CD14-positive monocyte (primary cell): ENCODE data around the gene KAT14. TPM values are rescaled to one million over a fixed set of nuclear protein-coding genes. Genes with fewer than 3 reads are reported as not detected.

Experiments used
- DNase-seq, 3 donors: peaks; one replicate each; pipeline ENCODE4 v3.0.0-alpha.2; 2011 to 2022
- H2AFZ ChIP-seq: 2 replicates; pipeline ENCODE4 v1.6.0; 2012; ENCODE audit warnings: mild to moderate bottlenecking, low read depth, low read length, inconsistent platforms; ENCODE audit not compliant: insufficient read depth, poor library complexity, severe bottlenecking
- H3K27ac ChIP-seq, 2 donors: 1 replicate in 1 of 2; 2 replicates in 1 of 2; pipeline ENCODE4 v1.5.1; 2012 to 2013; ENCODE audit warnings: low read length in 2 of 2, control low read depth in 1 of 2, inconsistent platforms in 1 of 2, low read depth in 1 of 2, mild to moderate bottlenecking in 1 of 2
- H3K27me3 ChIP-seq, 2 donors: one replicate each; pipeline versions ENCODE4 v1.6.0 to v1.6.1; 2011 to 2013; ENCODE audit warnings: low read length in 2 of 2; ENCODE audit not compliant: control insufficient read depth in 2 of 2, insufficient read depth in 2 of 2
- H3K36me3 ChIP-seq, 2 donors: replicated peaks in 1 of 2; 1 replicate in 1 of 2; 2 replicates in 1 of 2; pipeline versions ENCODE4 v1.5.1 to v1.6.1; 2012 to 2013; ENCODE audit warnings: low read length in 2 of 2, control low read depth in 1 of 2, inconsistent platforms in 1 of 2, mild to moderate bottlenecking in 1 of 2; ENCODE audit not compliant: insufficient read depth in 2 of 2, control insufficient read depth in 1 of 2
- H3K4me1 ChIP-seq, 2 donors: 1 replicate in 1 of 2; 2 replicates in 1 of 2; pipeline versions ENCODE4 v1.5.1 to v1.6.1; 2012 to 2013; ENCODE audit warnings: low read length in 2 of 2, control low read depth in 1 of 2, inconsistent platforms in 1 of 2, mild to moderate bottlenecking in 1 of 2, moderate library complexity in 1 of 2; ENCODE audit not compliant: insufficient read depth in 2 of 2, control insufficient read depth in 1 of 2
- H3K4me2 ChIP-seq: replicated peaks from 2 replicates; pipeline ENCODE3; 2012; ENCODE audit warnings: low read length, moderate library complexity, mild to moderate bottlenecking; ENCODE audit not compliant: poor library complexity, severe bottlenecking; ENCODE audit errors: extremely low read depth
- H3K4me3 ChIP-seq, 3 experiments: fragments of 200-600 bp in 1 of 3; sonication (generic) in 1 of 3; replicated peaks in 1 of 3; 1 replicate in 2 of 3; 2 replicates in 1 of 3; pipeline ENCODE4 v1.5.1; 2011 to 2013; ENCODE audit warnings: low read length in 3 of 3, mild to moderate bottlenecking in 3 of 3, control low read depth in 2 of 3, low read depth in 2 of 3, inconsistent platforms in 1 of 3, moderate library complexity in 1 of 3
- H3K79me2 ChIP-seq: 2 replicates; pipeline ENCODE4 v1.6.0; 2012; ENCODE audit warnings: mild to moderate bottlenecking, control low read depth, inconsistent platforms, low read length, moderate library complexity; ENCODE audit not compliant: insufficient read depth
- H3K9ac ChIP-seq: 2 replicates; pipeline ENCODE4 v1.6.0; 2017; ENCODE audit warnings: low read length, mild to moderate bottlenecking; ENCODE audit not compliant: insufficient read depth, poor library complexity, severe bottlenecking
- H3K9me3 ChIP-seq, 2 donors: replicated peaks in 1 of 2; 1 replicate in 1 of 2; 2 replicates in 1 of 2; pipeline versions ENCODE4 v1.5.1 to v1.6.1; 2012 to 2013; ENCODE audit warnings: low read length in 2 of 2, control low read depth in 1 of 2; ENCODE audit not compliant: control insufficient read depth in 1 of 2, insufficient read depth in 1 of 2
- H4K20me1 ChIP-seq: 2 replicates; pipeline ENCODE4 v1.6.0; 2012; ENCODE audit warnings: mild to moderate bottlenecking, low read length, control low read depth, moderate library complexity; ENCODE audit not compliant: insufficient read depth
- H3K27ac Mint-ChIP-seq, 7 donors: one replicate each; pipeline ENCODE4 v1.8.0; 2020; ENCODE audit warnings: mild to moderate bottlenecking in 7 of 7, mixed read lengths in 7 of 7, moderate library complexity in 6 of 7, inconsistent platforms in 2 of 7
- H3K27me3 Mint-ChIP-seq, 3 donors: one replicate each; pipeline ENCODE4 v1.8.0; 2021 to 2022; ENCODE audit warnings: low read depth in 3 of 3, mild to moderate bottlenecking in 3 of 3, mixed read lengths in 3 of 3, moderate library complexity in 3 of 3, inconsistent platforms in 1 of 3
- H3K36me3 Mint-ChIP-seq, 2 donors: one replicate each; pipeline ENCODE4 v1.8.0; 2020; ENCODE audit warnings: mixed read lengths in 2 of 2, inconsistent platforms in 1 of 2, mild to moderate bottlenecking in 1 of 2
- H3K4me1 Mint-ChIP-seq: one replicate; pipeline ENCODE4 v1.8.0; 2020; ENCODE audit warnings: mild to moderate bottlenecking, mixed read lengths
- H3K4me3 Mint-ChIP-seq, 2 donors: one replicate each; pipeline ENCODE4 v1.8.0; 2020; ENCODE audit warnings: mild to moderate bottlenecking in 2 of 2, mixed read lengths in 2 of 2, moderate library complexity in 1 of 2
- H3K9me3 Mint-ChIP-seq, 7 donors: one replicate each; pipeline ENCODE4 v1.8.0; 2020 to 2022; ENCODE audit warnings: mixed read lengths in 7 of 7, mild to moderate bottlenecking in 6 of 7, moderate library complexity in 6 of 7, inconsistent platforms in 2 of 7
- CTCF ChIP-seq: fragments of 200-600 bp; IDR thresholded peaks from one replicate; pipeline ENCODE4 v1.8.0; 2022; ENCODE audit warnings: antibody characterized with exemption, mild to moderate bottlenecking
- WGBS: methylation state at CpG from one replicate; pipeline ENCODE4 v1.1.5; 2013; ENCODE audit warnings: missing lambda C conversion rate; ENCODE audit not compliant: insufficient coverage; 5-methylcytosine and 5-hydroxymethylcytosine counted together
- intact Hi-C, 2 donors: fragments of 100-400 bp; cut with micrococcal nuclease; formaldehyde crosslinking; loops; one replicate each; pipeline versions ENCODE4 v1.15.0 to v1.15.1; 2023
- polyA plus RNA-seq, 3 donors: library from polyadenylated mRNA; depleted of rRNA in 1 of 3; unstranded in 2 of 3; stranded (reverse) in 1 of 3; fragments of 300-500 nt in 2 of 3; fragments of >200 nt in 1 of 3; fragmentation: Illumina TruSeq in 2 of 3; gene quantifications; 1 replicate in 2 of 3; 2 replicates in 1 of 3; pipeline ENCODE4 v1.2.3, GENCODE V29; 2012 to 2021

Gene KAT14
- polyA plus RNA-seq, 3 donors = 3.4 to 6.0 (median 5.7) TPM

- Mint-ChIP-seq H3K36me3 (peaks cover 32 to 59% of the 10 kb centered on the region in 2 donors), H3K27me3 (no peaks in the 10 kb centered on the region), H3K27ac (no peak overlapping the region), H3K4me1 (peaks cover 6% of the 10 kb centered on the region), H3K9me3 (no peaks in the 10 kb centered on the region), H3K4me3 (no peak overlapping the region)
- WGBS = no CpG with 5 or more reads among the region's 1 CpG
- no peak for DNase-seq
- H3K9me3 ChIP-seq = no peaks in the 10 kb centered on the region
- no peak overlapping the region for H2AFZ ChIP-seq
- H3K4me2 ChIP-seq = no peak overlapping the region
- no peaks in the 10 kb centered on the region for H3K27me3 ChIP-seq
- no peak overlapping the region for H3K4me3 ChIP-seq
- no peak overlapping the region for H3K9ac ChIP-seq
- H3K27ac ChIP-seq = no peak overlapping the region
- peaks cover 24 to 53% of the 10 kb centered on the region in 2 donors for H3K36me3 ChIP-seq
- TF ChIP-seq CTCF = no peak
- H3K4me1 ChIP-seq = no peaks in the 10 kb centered on the region
- peaks cover 4% of the 10 kb centered on the region for H4K20me1 ChIP-seq
- H3K79me2 ChIP-seq = peaks cover 24% of the 10 kb centered on the region
- intact Hi-C loops = loop anchor here in 1 of 2 donors (5.0 kb wide), 1 partner anchor 172 kb away; no protein-coding TSS in a partner anchor
Measured at GRCh38 chr20:18144541-18145099, 7.0 kb downstream of the KAT14 start.

- Histone ChIP-seq H3K79me2 (no peaks in the 10 kb centered on the region), H2AFZ (no peak overlapping the region), H3K27ac (no peak overlapping the region), H3K27me3 (no peaks in the 10 kb centered on the region), H3K36me3 (peaks cover 48 to 97% of the 10 kb centered on the region in 2 donors), H3K4me3 (no peak overlapping the region), H4K20me1 (no peaks in the 10 kb centered on the region), H3K9ac (no peak overlapping the region), H3K9me3 (no peaks in the 10 kb centered on the region), H3K4me1 (no peaks in the 10 kb centered on the region), H3K4me2 (no peak overlapping the region)
- intact Hi-C loops = no loop called here
- Mint-ChIP-seq H3K4me3 (no peak overlapping the region), H3K36me3 (peaks cover 62 to 74% of the 10 kb centered on the region in 2 donors), H3K27ac (peak overlapping the region in 1 of 7 donors; percentile 38), H3K27me3 (no peaks in the 10 kb centered on the region), H3K9me3 (no peaks in the 10 kb centered on the region), H3K4me1 (no peaks in the 10 kb centered on the region)
- DNase-seq = no peak
- 96% methylated on average over 8 of the region's 9 CpGs for WGBS
- no peak for TF ChIP-seq CTCF
Measured at GRCh38 chr20:18154342-18154741, 16.7 kb downstream of the KAT14 start.
